Dendritic cell treated with granulocyte-macrophage colony-stimulating factor and Interleukin-4, amounts not matched to agents 40 ng/mL and 50 ng/mL, for 4 days (primary cell): ENCODE data around the gene GKN2.
"Not testable (repeated sequence)": the region's sequence is repeated elsewhere in the genome, so short reads cannot be mapped to it uniquely, and the experiment has no call there.

ENCODE experiments used
- H3K27ac Mint-ChIP-seq: one replicate; pipeline ENCODE4 v1.8.0; 2022; ENCODE audit warnings: mild to moderate bottlenecking, mixed read lengths
- H3K27me3 Mint-ChIP-seq: one replicate; pipeline ENCODE4 v1.8.0; 2022; ENCODE audit warnings: mild to moderate bottlenecking, mixed read lengths
- H3K36me3 Mint-ChIP-seq: one replicate; pipeline ENCODE4 v1.8.0; 2022; ENCODE audit warnings: low read depth, mixed read lengths
- H3K4me1 Mint-ChIP-seq: one replicate; pipeline ENCODE4 v1.8.0; 2022; ENCODE audit warnings: low read depth, mixed read lengths
- H3K4me3 Mint-ChIP-seq: one replicate; pipeline ENCODE4 v1.8.0; 2022; ENCODE audit warnings: mild to moderate bottlenecking, moderate library complexity, mixed read lengths
- H3K9me3 Mint-ChIP-seq: one replicate; pipeline ENCODE4 v1.8.0; 2022; ENCODE audit warnings: mixed read lengths
- intact Hi-C: fragments of 100-400 bp; cut with micrococcal nuclease; formaldehyde crosslinking; loops from one replicate; pipeline ENCODE4 v1.15.0; 2022

The GKN2 gene

GRCh38 chr2:68974946-68975665, 22.4 kb upstream of the GKN2 start:
- intact Hi-C loops: no loop called here
- H3K4me1 Mint-ChIP-seq: no peaks in the 10 kb centered on the region
- H3K9me3 Mint-ChIP-seq: no peaks in the 10 kb centered on the region
- H3K36me3 Mint-ChIP-seq: no peaks in the 10 kb centered on the region
- peaks cover 11% of the 10 kb centered on the region for H3K27me3 Mint-ChIP-seq
- no peak overlapping the region for H3K27ac Mint-ChIP-seq
- H3K4me3 Mint-ChIP-seq: no peak overlapping the region

DNA sequence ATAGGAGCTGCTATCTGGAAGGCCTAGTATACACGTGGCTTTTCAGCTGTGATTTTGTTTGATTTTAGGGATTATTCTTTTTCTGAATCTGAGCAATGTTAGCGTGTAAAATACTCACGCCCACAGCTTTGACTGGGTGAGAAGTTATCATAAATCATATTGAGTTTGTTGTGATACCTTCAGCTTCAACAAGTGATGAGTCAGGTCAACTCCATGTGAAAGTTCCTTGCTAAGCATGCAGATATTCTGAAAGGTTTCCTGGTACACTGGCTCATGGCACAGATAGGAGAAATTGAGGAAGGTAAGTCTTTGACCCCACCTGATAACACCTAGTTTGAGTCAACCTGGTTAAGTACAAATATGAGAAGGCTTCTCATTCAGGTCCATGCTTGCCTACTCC, 21.6 kb upstream of the GKN2 start, which contains the start of gene GKN1:
Gene GKN1 (plus strand): TSS at position 386 of the 400 bp plus-strand sequence. CDS start 42 bp downstream, outside the sequence.
- Mint-ChIP-seq H3K4me1 (no peaks in the 10 kb centered on the region), H3K4me3 (no peak within 1 kb of the TSS), H3K36me3 (no peaks in the 10 kb centered on the region), H3K27ac (no peak within 1 kb of the TSS), H3K27me3 (peaks cover 8% of the 10 kb centered on the region), H3K9me3 (no peaks in the 10 kb centered on the region)
- intact Hi-C loops: no loop called here

DNA sequence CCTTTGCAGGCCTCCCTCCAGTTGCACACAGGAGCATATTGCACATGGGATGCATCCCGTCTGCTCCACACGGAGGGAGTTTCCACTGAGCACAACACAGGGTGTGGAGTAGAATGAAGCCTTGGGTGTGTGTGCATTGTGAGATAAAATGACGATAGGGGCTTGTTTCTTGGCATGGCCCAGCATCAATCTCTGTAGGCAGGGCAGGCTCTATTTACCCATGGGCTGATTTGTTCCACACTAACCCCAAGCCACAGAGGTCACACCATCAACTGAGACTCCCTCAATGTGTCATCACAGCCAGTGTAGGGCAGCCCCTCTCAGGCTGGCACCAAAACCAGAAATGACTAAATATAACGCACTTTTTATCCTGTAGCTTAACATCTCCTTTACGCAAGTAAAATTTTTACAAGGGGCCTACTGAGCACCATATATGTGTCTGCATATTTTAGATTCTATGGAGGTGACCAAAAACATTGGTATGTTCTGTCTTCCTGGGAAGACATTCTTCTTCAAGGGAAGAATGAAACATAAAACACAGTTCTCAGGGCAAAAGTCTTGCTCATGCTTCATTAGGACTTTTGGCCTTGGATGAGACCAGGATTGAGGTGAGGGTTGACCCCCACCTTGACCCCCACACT, 19.0 kb upstream of the GKN2 start:
- H3K27me3 Mint-ChIP-seq: peaks cover 3% of the 10 kb centered on the region
- peaks cover 15% of the 10 kb centered on the region for H3K4me1 Mint-ChIP-seq
- H3K36me3 Mint-ChIP-seq: no peaks in the 10 kb centered on the region
- H3K27ac Mint-ChIP-seq: no peak overlapping the region
- H3K9me3 Mint-ChIP-seq: no peaks in the 10 kb centered on the region
- intact Hi-C loops: no loop called here
- H3K4me3 Mint-ChIP-seq: no peak overlapping the region

- Mint-ChIP-seq H3K9me3 (no peaks in the 10 kb centered on the region), H3K27me3 (peaks cover 4% of the 10 kb centered on the region), H3K36me3 (no peaks in the 10 kb centered on the region), H3K4me1 (peaks cover 15% of the 10 kb centered on the region), H3K4me3 (no peak overlapping the region), H3K27ac (no peak overlapping the region)
- intact Hi-C loops: no loop called here
Observed at GRCh38 chr2:68970566-68971265, 18.0 kb upstream of the GKN2 start.

GRCh38 chr2:68969736-68970490, 17.2 kb upstream of the GKN2 start:
- Mint-ChIP-seq H3K4me1 (peaks cover 15% of the 10 kb centered on the region), H3K9me3 (no peaks in the 10 kb centered on the region), H3K36me3 (no peaks in the 10 kb centered on the region), H3K27ac (no peak overlapping the region), H3K27me3 (peaks cover 4% of the 10 kb centered on the region), H3K4me3 (no peak overlapping the region)
- intact Hi-C loops: no loop called here

DNA sequence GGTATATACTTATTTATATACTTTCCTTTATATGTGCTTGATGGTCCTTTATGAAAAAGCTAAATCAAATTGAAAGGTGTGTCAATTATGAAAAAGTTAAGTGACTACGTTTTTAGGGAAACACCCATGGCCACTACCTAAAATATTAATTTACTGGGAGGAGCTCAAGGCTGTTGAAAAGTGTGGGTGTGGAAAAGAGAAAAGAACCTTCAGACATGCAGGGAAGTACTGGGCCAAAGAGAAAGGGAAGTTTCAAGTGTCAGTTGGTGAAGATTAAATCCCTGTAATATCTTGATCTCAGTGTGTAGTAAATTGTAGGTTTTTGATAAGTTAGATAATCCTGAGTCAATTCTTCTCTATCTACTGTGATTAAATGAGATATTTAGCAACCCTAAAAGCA, 15.5 kb upstream of the GKN2 start:
- Mint-ChIP-seq H3K4me1 (peaks cover 15% of the 10 kb centered on the region), H3K9me3 (no peaks in the 10 kb centered on the region), H3K36me3 (no peaks in the 10 kb centered on the region), H3K27me3 (peaks cover 1% of the 10 kb centered on the region), H3K27ac (no peak overlapping the region), H3K4me3 (no peak overlapping the region)
- intact Hi-C loops: no loop called here

DNA sequence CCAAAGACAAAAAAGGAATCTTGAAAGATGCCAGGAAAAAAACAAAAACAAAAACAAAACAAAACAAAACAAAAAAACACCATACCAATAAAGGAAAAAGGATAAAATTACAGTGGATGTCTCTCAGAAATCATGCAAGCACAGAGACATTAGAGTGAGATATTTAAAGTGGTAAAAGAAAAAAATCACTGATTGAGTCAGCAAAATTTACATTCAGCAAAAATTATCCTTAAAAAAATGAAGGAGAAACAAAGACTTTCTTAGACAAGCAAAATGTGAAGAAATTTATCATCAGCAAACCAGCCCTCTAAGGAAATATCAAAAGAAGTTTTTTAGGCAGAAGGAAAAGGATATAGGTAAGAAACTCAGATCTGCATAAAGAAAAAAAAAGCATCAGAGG, 11.6 kb upstream of the GKN2 start:
- no peak overlapping the region for H3K4me3 Mint-ChIP-seq
- intact Hi-C loops: no loop called here
- no peaks in the 10 kb centered on the region for H3K9me3 Mint-ChIP-seq
- no peak overlapping the region for H3K27ac Mint-ChIP-seq
- H3K27me3 Mint-ChIP-seq: peaks cover 1% of the 10 kb centered on the region
- peaks cover 15% of the 10 kb centered on the region for H3K4me1 Mint-ChIP-seq
- no peaks in the 10 kb centered on the region for H3K36me3 Mint-ChIP-seq

- no peaks in the 10 kb centered on the region for H3K36me3 Mint-ChIP-seq
- H3K9me3 Mint-ChIP-seq: no peaks in the 10 kb centered on the region
- H3K27me3 Mint-ChIP-seq: no peaks in the 10 kb centered on the region
- H3K4me3 Mint-ChIP-seq: no peak overlapping the region
- no peak overlapping the region for H3K27ac Mint-ChIP-seq
- H3K4me1 Mint-ChIP-seq: no peaks in the 10 kb centered on the region
- intact Hi-C loops: no loop called here
Observed at GRCh38 chr2:68961380-68961779, 8.7 kb upstream of the GKN2 start.

GRCh38 chr2:68959001-68959400, 6.3 kb upstream of the GKN2 start:
- H3K36me3 Mint-ChIP-seq: no peaks in the 10 kb centered on the region
- H3K27ac Mint-ChIP-seq: no peak overlapping the region
- no peaks in the 10 kb centered on the region for H3K27me3 Mint-ChIP-seq
- intact Hi-C loops: loop anchor here (5.0 kb wide), 1 partner anchor 43 kb away; no protein-coding TSS in a partner anchor
- H3K4me3 Mint-ChIP-seq: no peak overlapping the region
- H3K4me1 Mint-ChIP-seq: no peaks in the 10 kb centered on the region
- H3K9me3 Mint-ChIP-seq: peaks cover 7% of the 10 kb centered on the region

DNA sequence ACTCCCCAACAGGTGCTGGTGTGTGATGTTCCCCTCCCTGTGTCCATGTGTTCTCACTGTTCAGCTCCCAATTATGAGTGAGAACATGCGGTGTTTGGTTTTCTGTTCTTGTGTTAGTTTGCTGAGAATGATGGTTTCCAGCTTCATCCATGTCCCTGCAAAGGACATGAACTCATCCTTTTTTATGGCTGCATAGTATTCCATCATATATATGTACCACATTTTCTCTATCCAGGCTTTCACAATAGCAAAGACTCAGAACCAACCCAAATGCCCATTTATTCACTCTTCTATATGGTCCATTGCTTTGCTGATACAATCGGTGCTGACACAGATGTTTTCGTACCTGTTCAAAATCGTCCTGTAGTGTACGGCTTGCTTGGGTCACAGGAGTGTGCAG, 2.7 kb upstream of the GKN2 start:
- not testable (repeated sequence) for H3K27me3 Mint-ChIP-seq, H3K36me3 Mint-ChIP-seq, H3K9me3 Mint-ChIP-seq, H3K27ac Mint-ChIP-seq, H3K4me3 Mint-ChIP-seq
- intact Hi-C loops: loop anchor here (5.0 kb wide), 1 partner anchor 47 kb away; no protein-coding TSS in a partner anchor
- H3K4me1 Mint-ChIP-seq: peaks cover 12% of the 10 kb centered on the region

GRCh38 chr2:68951899-68952298, 794 bp downstream of the GKN2 start:
- intact Hi-C loops: no loop called here
- Mint-ChIP-seq H3K4me3 (no peak overlapping the region), H3K4me1 (peaks cover 23% of the 10 kb centered on the region), H3K27me3 (no peaks in the 10 kb centered on the region), H3K36me3 (no peaks in the 10 kb centered on the region), H3K27ac (no peak overlapping the region), H3K9me3 (peaks cover 7% of the 10 kb centered on the region)

- intact Hi-C loops: no loop called here
- Mint-ChIP-seq H3K9me3 (no peaks in the 10 kb centered on the region), H3K27ac (peak overlapping the region; percentile 84)
Observed at GRCh38 chr2:68948710-68949109, 4.0 kb downstream of the GKN2 start.

DNA sequence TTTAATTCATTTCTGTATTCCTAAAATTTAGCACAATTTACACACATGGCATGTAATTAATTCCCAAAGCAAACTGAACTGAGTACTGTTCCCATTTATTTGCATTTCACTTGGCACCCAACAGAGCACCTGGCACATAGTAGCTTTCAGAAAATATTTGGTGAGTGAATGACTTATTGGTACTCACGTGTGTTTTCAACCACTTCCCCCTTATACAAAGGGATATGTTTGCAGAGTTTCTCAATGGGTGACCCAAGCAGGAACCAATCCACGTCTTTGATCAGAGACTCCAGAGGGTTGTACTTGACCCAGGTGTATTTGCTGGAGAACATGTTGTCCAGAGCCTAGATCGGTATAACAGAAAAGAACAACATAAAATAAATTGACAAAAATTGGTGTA, 6.6 kb downstream of the GKN2 start:
- intact Hi-C loops: no loop called here
- H3K4me3 Mint-ChIP-seq: no peak overlapping the region
- H3K27ac Mint-ChIP-seq: no peak overlapping the region
- H3K9me3 Mint-ChIP-seq: no peaks in the 10 kb centered on the region
- peaks cover 2% of the 10 kb centered on the region for H3K27me3 Mint-ChIP-seq
- no peaks in the 10 kb centered on the region for H3K36me3 Mint-ChIP-seq
- peaks cover 17% of the 10 kb centered on the region for H3K4me1 Mint-ChIP-seq

More at GRCh38 chr2:68948710-68949109, 4.0 kb downstream of the GKN2 start:
- Mint-ChIP-seq H3K4me3 (no peak overlapping the region), H3K27me3 (no peaks in the 10 kb centered on the region), H3K4me1 (peaks cover 28% of the 10 kb centered on the region), H3K36me3 (no peaks in the 10 kb centered on the region)
